Germinal center (tissue), 1 donor: ENCODE data around the gene CXCL10.

ENCODE experiments used
- DNase-seq: peaks from one replicate; pipeline ENCODE4 v3.0.0; 2012; ENCODE audit warnings: mixed read lengths, low spot score

CXCL10 gene

DNA sequence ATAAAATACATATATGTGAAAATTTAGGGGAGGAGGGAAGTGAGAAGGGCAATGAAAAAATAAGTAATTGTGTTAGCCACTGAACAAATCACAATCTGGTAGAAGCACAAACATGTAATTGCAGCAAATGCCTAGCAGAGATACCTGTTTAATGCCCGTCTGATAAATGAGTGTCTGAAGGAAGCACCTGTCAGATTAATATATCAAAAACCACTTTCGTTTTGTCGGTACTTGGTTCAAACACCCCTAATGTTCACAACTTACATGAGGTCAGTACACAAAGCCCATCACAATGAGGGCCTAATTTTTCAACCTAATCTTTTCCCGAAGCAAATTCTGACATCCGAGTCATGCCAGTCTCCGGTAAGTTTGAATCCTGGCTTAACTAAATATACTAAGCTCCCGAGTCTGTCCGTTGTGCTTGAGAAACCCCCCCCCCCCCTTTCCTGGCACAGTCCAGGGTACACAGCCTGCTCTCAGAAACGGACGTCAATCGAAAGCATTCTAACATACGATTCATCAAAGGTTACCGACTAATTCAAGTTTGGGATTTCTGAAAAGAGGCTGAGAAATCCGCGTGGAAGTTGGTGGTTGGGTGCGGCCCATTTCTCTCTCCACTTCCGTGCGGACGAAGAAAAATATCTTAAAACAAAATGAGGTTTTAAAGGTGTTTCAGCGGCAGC, 33.3 kb downstream of the CXCL10 start:
- no peak for DNase-seq

- no peak for DNase-seq
These were observed 38.2 kb downstream of the CXCL10 start for GRCh38 chr4:75985116-75985515.

- DNase-seq: no peak
These were observed 42.7 kb downstream of the CXCL10 start for GRCh38 chr4:75980576-75980975.

DNA sequence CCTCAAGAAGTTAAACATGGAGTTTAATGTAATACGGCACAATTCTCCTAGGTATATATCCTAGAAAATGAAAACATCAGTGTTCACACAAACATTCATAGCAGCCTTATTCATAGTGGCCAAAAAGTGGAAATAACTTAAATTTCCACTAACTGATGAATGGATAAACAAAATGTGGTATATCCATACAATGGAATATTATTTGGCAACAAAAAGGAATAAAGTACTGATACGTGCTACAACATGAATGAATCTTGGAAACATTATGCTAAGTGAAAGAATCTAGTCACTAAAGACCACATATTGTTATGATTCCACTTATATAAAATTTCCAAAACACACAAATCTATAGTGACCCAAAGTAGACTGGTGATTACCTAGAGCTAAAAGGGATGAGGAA, 47.1 kb downstream of the CXCL10 start:
- no peak for DNase-seq

- no peak for DNase-seq
These were observed 49.5 kb downstream of the CXCL10 start for GRCh38 chr4:75973766-75974165.
